ENCODE measurements around the gene ZNF283. TPM values are rescaled to one million over a fixed set of nuclear protein-coding genes. Genes with fewer than 3 reads are reported as not detected.

Gene ZNF283
- total and polyA plus RNA-seq, 9 of the 15 experiments (the other 6 are each of a cell fraction or from before 2014, with no cell fraction given) = 6.0 to 19.5 (median 9.8) TPM

GRCh38 chr19:43826787-43827754, at the start of gene ZNF283 (continued):
- TF ChIP-seq TBP (optimal IDR thresholded peaks at IDR 0.05; ENCODE audit: low read depth, low read length) = peak; percentile 79
- peak; percentile 68 for TF ChIP-seq POLR2G (IDR thresholded peaks at IDR 0.05; ENCODE audit: low read depth, low read length)
- 0 out of 2 replicates have a peak, but pooled peaks have one; percentile 17 for TF ChIP-seq MXI1 (IDR thresholded peaks at IDR 0.05; ENCODE audit: low read depth, low read length)
- TF ChIP-seq ZBTB11 (CRISPR knock-in tag; IDR thresholded peaks at IDR 0.05) = peak in 1 of 3 experiments; percentile 53; a peak in 2 of 6 replicates
- TF ChIP-seq MLLT1 (IDR thresholded peaks at IDR 0.05) = peak in 1 of 2 experiments; percentile 51; a peak in 1 of 4 replicates
- TF ChIP-seq CHD7 (IDR thresholded peaks at IDR 0.05; ENCODE audit: low read depth, low read length) = no peak

Measured in K562 (cell line).